Colonic mucosa (tissue), 4 donors: Measurements from ENCODE around the gene AADACL3. TPM values are rescaled to one million over a fixed set of nuclear protein-coding genes. Genes with fewer than 3 reads are reported as not detected.

Experiments
- DNase-seq: peaks from one replicate; pipeline ENCODE4 v3.0.0-alpha.2; 2020
- H3K27ac ChIP-seq: fragments of 200-600 bp; one replicate; pipeline ENCODE4 v1.8.0; 2021
- H3K27me3 ChIP-seq: fragments of 200-600 bp; one replicate; pipeline ENCODE4 v1.8.0; 2021
- H3K36me3 ChIP-seq: fragments of 200-600 bp; one replicate; pipeline ENCODE4 v1.8.0; 2021
- H3K4me1 ChIP-seq: fragments of 200-600 bp; one replicate; pipeline ENCODE4 v1.8.0; 2021; ENCODE audit warnings: mild to moderate bottlenecking
- H3K4me3 ChIP-seq: fragments of 200-600 bp; one replicate; pipeline ENCODE4 v1.8.0; 2021
- H3K9ac ChIP-seq, 2 donors: one replicate each; pipeline ENCODE4 v1.7.0; 2013; ENCODE audit warnings: control low read depth in 2 of 2, low read depth in 2 of 2, low read length in 2 of 2
- H3K9me3 ChIP-seq: fragments of 200-600 bp; one replicate; pipeline ENCODE4 v1.8.0; 2021
- CTCF ChIP-seq: fragments of 200-600 bp; IDR thresholded peaks from one replicate; pipeline ENCODE4 v1.8.0; 2022; ENCODE audit warnings: antibody characterized with exemption, mild to moderate bottlenecking
- intact Hi-C: fragments of 100-400 bp; cut with DNase I; formaldehyde crosslinking; loops from one replicate; pipeline ENCODE4 v1.14.1; 2022
- total RNA-seq, 2 donors: library from RNA; stranded (reverse); fragmentation: NEBNext Ultra II Directional in 1 of 2; extraction: Animal tissue kit (Norgen Biotek cat#: 25700) in 1 of 2; gene quantifications; one replicate each; pipeline ENCODE4 v1.2.1, GENCODE V29; 2021
- donor health status: healthy.
- donor health status: DM: no; HTN: no; CAD: no.
- donor health status: DM: no; HTN: no; CAD: no.

Gene AADACL3
- total RNA-seq, 2 donors from 2014 or later: not detected

GRCh38 chr1:12696658-12697057, 19.3 kb upstream of the AADACL3 start:
- Histone ChIP-seq H3K27ac (no peak overlapping the region), H3K27me3 (no peaks in the 10 kb centered on the region), H3K4me1 (no peaks in the 10 kb centered on the region), H3K9ac (no peak overlapping the region), H3K9me3 (no peaks in the 10 kb centered on the region), H3K4me3 (no peak overlapping the region), H3K36me3 (no peaks in the 10 kb centered on the region)
- DNase-seq: no peak
- TF ChIP-seq CTCF: no peak
- intact Hi-C loops: no loop called here

GRCh38 chr1:12697397-12697796, 18.5 kb upstream of the AADACL3 start:
- Histone ChIP-seq H3K4me1 (no peaks in the 10 kb centered on the region), H3K36me3 (no peaks in the 10 kb centered on the region), H3K9me3 (no peaks in the 10 kb centered on the region), H3K4me3 (no peak overlapping the region), H3K27ac (no peak overlapping the region), H3K27me3 (no peaks in the 10 kb centered on the region), H3K9ac (no peak overlapping the region)
- no peak for DNase-seq
- TF ChIP-seq CTCF: no peak
- intact Hi-C loops: no loop called here

- no peak for TF ChIP-seq CTCF
- Histone ChIP-seq H3K4me1 (no peaks in the 10 kb centered on the region), H3K27ac (no peak overlapping the region), H3K27me3 (no peaks in the 10 kb centered on the region), H3K9me3 (no peaks in the 10 kb centered on the region), H3K9ac (no peak overlapping the region), H3K4me3 (no peak overlapping the region), H3K36me3 (no peaks in the 10 kb centered on the region)
- intact Hi-C loops: no loop called here
- no peak for DNase-seq
Measured at GRCh38 chr1:12703821-12704451, 12.0 kb upstream of the AADACL3 start.

- intact Hi-C loops: no loop called here
- no peak overlapping the region for H3K4me3 ChIP-seq
Measured at GRCh38 chr1:12706061-12706460, 9.8 kb upstream of the AADACL3 start.

GRCh38 chr1:12708396-12709090, 7.4 kb upstream of the AADACL3 start:
- Histone ChIP-seq H3K4me3 (no peak overlapping the region), H3K9ac (no peak overlapping the region), H3K27ac (no peak overlapping the region), H3K9me3 (no peaks in the 10 kb centered on the region), H3K4me1 (no peaks in the 10 kb centered on the region), H3K27me3 (no peaks in the 10 kb centered on the region), H3K36me3 (no peaks in the 10 kb centered on the region)
- no peak for DNase-seq
- intact Hi-C loops: no loop called here
- TF ChIP-seq CTCF: no peak

More at GRCh38 chr1:12706061-12706460, 9.8 kb upstream of the AADACL3 start:
- Histone ChIP-seq H3K9me3 (no peaks in the 10 kb centered on the region), H3K27me3 (no peaks in the 10 kb centered on the region), H3K27ac (no peak overlapping the region), H3K4me1 (no peaks in the 10 kb centered on the region), H3K36me3 (no peaks in the 10 kb centered on the region), H3K9ac (no peak overlapping the region)
- no peak for DNase-seq
- no peak for TF ChIP-seq CTCF
